Myocyte (in vitro differentiated cells): Measurements from ENCODE around the gene MTX3. TPM values are rescaled to one million over a fixed set of nuclear protein-coding genes. Genes with fewer than 3 reads are reported as not detected.

Source experiments
- DNase-seq: peaks from one replicate; pipeline ENCODE4 v3.0.0-alpha.2; 2012; ENCODE audit warnings: low read depth
- total RNA-seq: library from RNA; depleted of rRNA; stranded (reverse); fragments of >200 nt; gene quantifications from 2 replicates; pipeline ENCODE4 v1.2.3, GENCODE V29; 2014

The MTX3 gene
- total RNA-seq, 1 donor from 2014 or later: 32.0 TPM

DNA sequence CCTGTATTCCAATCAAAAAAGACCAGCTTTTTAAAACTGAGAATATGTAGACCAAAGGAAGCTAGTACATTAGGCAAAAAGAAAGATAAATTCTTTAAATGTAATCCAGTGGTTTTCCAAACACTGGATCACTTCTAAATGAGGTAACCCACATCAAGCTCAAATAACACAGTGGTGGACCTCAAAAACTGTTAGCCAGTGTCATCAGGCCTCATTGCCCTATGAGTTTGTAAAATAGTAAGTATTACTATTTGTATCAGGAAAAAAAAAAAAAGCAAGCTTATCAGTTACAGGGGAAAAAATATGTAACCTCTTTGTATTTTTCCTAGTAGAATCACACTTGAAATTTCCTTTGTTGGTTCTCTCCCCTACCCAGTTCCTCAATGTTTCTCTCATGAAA lies 6.7 kb downstream of the MTX3 start:
- DNase-seq: no peak

DNA sequence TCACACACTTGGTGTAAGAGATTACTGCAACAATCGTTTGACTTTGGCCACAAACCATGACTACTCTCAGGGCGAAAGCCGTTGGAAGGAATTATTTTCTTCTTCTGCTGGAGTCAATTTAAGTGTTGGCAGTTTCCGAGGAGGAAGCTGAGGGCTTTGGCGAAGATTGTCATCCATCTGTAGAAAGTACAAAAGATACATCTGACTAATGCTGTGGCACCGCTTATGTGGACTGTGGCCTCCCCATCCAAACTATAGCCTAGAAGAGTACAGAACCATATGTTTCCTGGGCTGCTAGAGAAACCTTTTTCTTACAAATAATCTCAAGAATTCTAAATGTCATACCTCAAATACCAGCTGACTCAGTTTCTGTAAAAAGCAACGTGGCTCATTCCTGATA lies 7.4 kb downstream of the MTX3 start:
- no peak for DNase-seq

DNA sequence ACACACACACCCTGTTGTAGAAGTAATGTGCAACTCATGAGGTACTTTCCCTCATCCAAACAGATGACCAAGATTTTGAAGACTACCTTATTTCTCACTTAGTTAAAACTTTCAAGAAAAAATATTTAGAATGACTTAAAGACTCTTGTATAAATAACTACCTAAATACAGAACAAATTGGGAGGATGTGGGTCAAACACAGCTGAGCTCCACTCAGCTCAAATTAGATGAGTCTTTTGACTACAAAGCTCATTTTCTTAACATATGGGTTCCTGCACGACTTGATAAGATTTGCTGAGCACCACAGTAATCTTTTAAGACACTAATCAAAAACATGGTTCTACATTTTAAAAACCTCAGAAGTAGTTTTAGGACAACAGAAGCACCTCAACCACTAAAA lies 8.9 kb downstream of the MTX3 start:
- no peak for DNase-seq

DNA sequence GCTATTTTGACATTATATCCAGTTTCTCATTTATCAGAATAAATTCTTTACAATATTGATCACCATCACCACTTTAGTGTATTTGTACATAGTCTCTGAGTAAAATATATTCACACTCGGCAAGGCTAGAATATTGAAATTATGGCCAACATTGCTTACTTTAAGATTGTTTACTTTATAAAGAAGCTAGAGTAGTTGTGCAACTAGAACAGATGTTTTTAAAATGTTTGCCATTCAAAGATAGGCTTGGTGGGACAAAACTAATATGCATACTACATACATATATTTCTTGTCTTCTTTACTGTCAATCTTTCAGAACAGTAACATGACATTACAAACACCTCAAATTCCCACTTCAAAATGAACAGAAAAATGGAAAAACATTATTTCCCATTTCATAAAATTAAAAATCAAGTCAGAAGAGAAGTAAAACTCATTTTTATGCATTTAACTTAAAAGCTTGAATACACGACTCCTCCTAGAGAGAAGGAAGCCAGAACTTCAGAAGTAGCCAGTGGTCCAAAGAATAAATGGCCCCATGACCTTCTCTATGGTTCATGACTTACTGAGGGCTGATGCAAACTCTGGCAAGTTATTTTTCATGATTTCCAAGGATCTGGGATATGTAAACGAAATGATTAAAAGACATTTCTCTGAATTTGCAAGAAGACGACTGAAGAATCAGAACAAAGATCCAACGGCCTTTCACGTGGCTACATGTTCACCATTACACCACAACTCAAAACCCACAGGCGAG lies 14.1 kb downstream of the MTX3 start:
- DNase-seq: no peak

- no peak for DNase-seq
Observed at GRCh38 chr5:79975422-79975821, 15.6 kb downstream of the MTX3 start.

GRCh38 chr5:79974886-79975285 lies 16.2 kb downstream of the MTX3 start:
- DNase-seq: peak; percentile 58

DNA sequence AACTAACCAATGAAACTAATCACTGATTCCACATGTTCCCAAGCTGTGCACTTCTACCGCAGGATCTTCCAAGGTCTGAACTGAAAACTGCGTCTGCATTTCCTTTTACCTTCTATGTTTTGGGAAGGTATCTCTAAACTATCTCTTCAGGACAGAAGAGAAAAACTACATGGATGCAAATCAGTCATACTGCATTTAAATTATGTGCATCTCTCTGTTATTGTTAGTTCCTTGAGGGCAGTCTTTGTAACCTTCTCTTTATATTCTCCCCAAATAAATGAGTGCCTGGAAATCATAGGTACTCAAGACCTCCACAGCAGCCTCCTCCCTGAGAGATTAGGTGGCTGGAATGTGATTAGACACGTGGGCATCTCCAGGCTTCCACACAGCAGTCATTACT lies 17.1 kb downstream of the MTX3 start:
- DNase-seq: no peak

- DNase-seq: peak; percentile 30
Observed at GRCh38 chr5:79973511-79973910, 17.6 kb downstream of the MTX3 start.

DNA sequence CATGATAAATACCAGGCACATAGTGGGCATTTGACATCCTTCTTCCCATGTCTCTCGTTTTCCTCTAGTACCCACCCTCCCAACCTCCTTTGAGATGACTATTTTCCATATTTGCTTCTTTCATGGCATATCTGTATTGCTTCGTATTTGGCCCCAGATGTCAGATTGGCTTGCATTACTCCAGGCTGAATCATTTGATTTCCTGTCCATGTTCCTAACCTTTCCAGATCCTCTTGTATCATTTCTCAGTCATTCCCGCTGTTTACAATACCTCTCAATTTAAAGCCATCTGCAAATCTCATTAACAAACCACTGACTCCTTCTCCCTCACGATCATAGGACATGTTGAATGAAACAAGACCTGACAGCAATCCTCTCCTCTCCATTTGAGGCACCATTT lies 19.9 kb downstream of the MTX3 start:
- no peak for DNase-seq

DNA sequence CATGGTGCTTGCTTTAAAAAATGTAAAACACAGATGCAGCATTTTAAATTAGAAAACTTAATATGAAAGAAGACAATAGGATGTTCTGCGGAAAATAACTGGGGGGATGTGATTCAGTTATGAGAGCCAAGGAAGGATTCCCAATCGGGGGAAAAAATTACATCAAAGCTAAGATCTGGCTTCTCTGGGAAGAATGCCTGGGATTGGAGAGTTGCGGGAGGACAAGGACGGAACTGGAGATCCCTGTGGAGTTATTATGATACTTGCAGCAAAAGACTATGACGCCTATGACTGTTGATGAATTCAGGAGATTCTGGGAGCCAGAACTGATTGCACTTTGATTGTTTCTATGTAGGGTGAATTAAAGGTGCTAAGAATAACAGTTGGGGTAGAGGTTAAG lies 24.6 kb downstream of the MTX3 start:
- no peak for DNase-seq

GRCh38 chr5:79964136-79964535 lies 26.9 kb downstream of the MTX3 start:
- no peak for DNase-seq

DNA sequence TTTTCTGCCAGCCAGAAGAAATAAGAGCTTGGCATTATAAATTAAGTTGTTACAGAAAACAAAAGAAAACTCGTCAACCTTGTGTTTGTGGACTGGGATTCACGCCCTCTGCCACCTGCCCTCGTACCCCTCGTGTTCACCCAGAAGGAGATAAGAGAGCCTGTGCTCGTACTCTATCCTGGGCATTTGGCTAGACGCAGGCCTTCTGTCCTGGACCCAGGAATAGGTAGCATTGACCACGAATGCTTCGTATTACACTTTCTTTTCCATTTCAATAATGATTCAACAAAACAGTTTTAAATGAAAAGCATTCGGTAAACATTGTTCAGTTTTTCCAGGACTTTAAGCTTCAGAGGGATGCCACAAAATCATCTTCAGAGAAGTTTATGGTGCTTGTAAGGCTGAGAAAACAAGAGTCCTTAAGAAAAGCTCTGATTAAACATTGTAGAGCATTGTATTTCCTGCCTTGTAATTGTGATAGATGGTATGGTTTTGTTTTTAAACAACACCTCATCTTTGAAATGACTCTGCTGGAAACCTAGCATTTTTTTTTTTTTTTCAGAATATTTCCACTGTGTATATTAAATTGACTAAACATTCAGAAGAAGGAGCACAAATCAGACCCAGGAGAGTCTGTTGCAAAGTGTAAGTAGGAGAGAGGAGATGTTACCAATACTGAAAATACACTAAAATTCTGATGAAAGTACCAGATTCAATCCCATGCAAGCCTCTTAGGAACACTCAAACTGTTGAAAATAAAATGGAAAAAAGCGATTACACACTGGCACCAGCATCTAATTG lies 27.6 kb downstream of the MTX3 start:
- no peak for DNase-seq

DNA sequence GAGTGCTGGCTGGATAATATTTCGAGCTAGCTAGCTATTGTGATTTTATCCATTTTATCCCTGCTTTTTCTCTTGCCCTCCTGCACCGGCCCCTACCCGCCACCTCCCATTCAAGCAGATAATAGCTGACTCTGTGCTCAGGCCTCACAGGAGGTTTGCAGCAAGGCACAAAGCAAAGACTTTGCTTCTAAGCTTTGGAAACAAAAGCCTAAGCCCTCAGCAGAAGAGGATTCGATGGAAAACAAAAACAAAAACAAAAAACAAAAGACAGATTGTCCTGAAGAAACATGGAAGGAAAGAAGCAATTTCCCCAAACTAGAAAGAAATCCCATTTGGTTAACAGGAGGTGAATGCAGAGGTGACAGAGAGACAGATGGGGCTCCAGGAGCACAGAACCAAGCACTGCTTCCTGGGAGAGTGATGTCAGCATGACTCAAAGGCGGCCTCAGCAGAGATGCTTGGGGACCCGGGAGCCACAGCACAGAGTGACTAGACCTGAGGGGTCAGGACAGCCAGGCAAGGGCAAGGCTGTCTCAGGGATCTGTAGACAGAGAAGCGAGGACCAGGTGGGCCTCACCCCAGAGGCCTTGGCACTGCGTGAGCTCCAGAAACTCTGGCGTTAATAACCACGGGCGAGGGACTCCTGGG lies 28.4 kb downstream of the MTX3 start:
- DNase-seq: peak; percentile 11

GRCh38 chr5:79961716-79962574 lies 29.1 kb downstream of the MTX3 start:
- no peak for DNase-seq

GRCh38 chr5:79959407-79959806 lies 31.7 kb downstream of the MTX3 start:
- no peak for DNase-seq

GRCh38 chr5:79955941-79956670 lies 35.0 kb downstream of the MTX3 start:
- peak; percentile 45 for DNase-seq

GRCh38 chr5:79955356-79955895 lies 35.6 kb downstream of the MTX3 start:
- DNase-seq: no peak

DNA sequence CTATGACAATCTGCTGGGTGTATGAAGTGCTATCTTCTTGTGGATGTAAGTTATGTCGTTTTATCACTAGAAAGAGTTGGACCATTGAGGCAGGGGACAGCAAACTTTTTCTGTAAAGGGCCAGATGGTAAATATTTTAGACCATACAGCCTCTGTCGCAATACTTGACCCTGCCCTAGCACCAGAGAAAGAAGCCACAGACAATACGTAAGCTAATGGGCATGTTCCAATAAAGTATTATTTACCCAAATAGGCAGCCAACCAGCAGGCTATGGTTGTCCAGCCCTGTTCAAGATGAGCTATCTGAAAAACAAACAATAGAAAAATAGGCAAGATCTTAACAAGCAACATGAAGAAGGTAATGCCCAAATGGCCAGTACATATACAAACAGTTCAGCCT lies 36.4 kb downstream of the MTX3 start:
- no peak for DNase-seq

- DNase-seq: no peak
Observed at GRCh38 chr5:79947567-79947966, 43.5 kb downstream of the MTX3 start.

- no peak for DNase-seq
Observed at GRCh38 chr5:79938468-79938867, 52.6 kb downstream of the MTX3 start.
